Mesothelial cell of epicardium (in vitro differentiated cells): ENCODE measurements around the gene PCSK9. TPM values are rescaled to one million over a fixed set of nuclear protein-coding genes. Genes with fewer than 3 reads are reported as not detected.

Source experiments
- DNase-seq, 2 experiments: peaks; one replicate each; pipeline ENCODE4 v3.0.0; 2021; ENCODE audit warnings: low spot score in 2 of 2; ENCODE audit not compliant: unreplicated experiment in 2 of 2
- H3K27ac Mint-ChIP-seq: 2 replicates; pipeline ENCODE4 v1.8.0; 2021; ENCODE audit warnings: mixed read lengths
- H3K27me3 Mint-ChIP-seq: 2 replicates; pipeline ENCODE4 v1.8.0; 2021; ENCODE audit warnings: low read depth, mixed read lengths
- H3K36me3 Mint-ChIP-seq: 2 replicates; pipeline ENCODE4 v1.8.0; 2021; ENCODE audit warnings: mixed read lengths
- H3K4me1 Mint-ChIP-seq: 2 replicates; pipeline ENCODE4 v1.8.0; 2021; ENCODE audit warnings: mixed read lengths
- H3K4me3 Mint-ChIP-seq: 2 replicates; pipeline ENCODE4 v1.8.0; 2021; ENCODE audit warnings: mild to moderate bottlenecking, moderate library complexity, mixed read lengths
- H3K9me3 Mint-ChIP-seq: 2 replicates; pipeline ENCODE4 v1.8.0; 2021; ENCODE audit warnings: mixed read lengths
- total RNA-seq: library from RNA; stranded (reverse); gene quantifications from 3 replicates; pipeline ENCODE4 v1.2.1, GENCODE V29; 2021
- TF ChIP-seq, protein P1 (sequence below): fragments of 200-600 bp; sonication (generic); IDR thresholded peaks from one replicate; pipeline ENCODE4 v1.5.0; 2021; ENCODE audit warnings: antibody characterized with exemption; ENCODE audit not compliant: unreplicated experiment

The PCSK9 gene
- total RNA-seq, result 1.4 to 1.6 TPM (median 1.6 TPM) in 3 replicates

- TF ChIP-seq, protein P1, sequence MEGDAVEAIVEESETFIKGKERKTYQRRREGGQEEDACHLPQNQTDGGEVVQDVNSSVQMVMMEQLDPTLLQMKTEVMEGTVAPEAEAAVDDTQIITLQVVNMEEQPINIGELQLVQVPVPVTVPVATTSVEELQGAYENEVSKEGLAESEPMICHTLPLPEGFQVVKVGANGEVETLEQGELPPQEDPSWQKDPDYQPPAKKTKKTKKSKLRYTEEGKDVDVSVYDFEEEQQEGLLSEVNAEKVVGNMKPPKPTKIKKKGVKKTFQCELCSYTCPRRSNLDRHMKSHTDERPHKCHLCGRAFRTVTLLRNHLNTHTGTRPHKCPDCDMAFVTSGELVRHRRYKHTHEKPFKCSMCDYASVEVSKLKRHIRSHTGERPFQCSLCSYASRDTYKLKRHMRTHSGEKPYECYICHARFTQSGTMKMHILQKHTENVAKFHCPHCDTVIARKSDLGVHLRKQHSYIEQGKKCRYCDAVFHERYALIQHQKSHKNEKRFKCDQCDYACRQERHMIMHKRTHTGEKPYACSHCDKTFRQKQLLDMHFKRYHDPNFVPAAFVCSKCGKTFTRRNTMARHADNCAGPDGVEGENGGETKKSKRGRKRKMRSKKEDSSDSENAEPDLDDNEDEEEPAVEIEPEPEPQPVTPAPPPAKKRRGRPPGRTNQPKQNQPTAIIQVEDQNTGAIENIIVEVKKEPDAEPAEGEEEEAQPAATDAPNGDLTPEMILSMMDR, result no peak
- peak; percentile 49 to 79 for DNase-seq
- Mint-ChIP-seq H3K27ac (peak within 1 kb of the TSS; percentile 7), H3K36me3 (no peaks in the 10 kb centered on the region), H3K27me3 (peaks cover 84% of the 10 kb centered on the region), H3K4me1 (peaks cover 17% of the 10 kb centered on the region), H3K9me3 (no peaks in the 10 kb centered on the region), H3K4me3 (peak within 1 kb of the TSS; percentile 71)
Observed at GRCh38 chr1:55039342-55040082, at the start of gene PCSK9. TSS of gene PCSK9 (plus strand) at chr1:55039548. CDS start at chr1:55039838, 290 bp downstream.

GRCh38 chr1:54989968-54990810 lies 49.2 kb upstream of the PCSK9 start:
- DNase-seq, result no peak
- Mint-ChIP-seq H3K9me3 (no peaks in the 10 kb centered on the region), H3K27ac (no peak overlapping the region), H3K4me3 (no peak overlapping the region), H3K27me3 (peaks cover 8% of the 10 kb centered on the region), H3K4me1 (peaks cover 4% of the 10 kb centered on the region), H3K36me3 (no peaks in the 10 kb centered on the region)
- TF ChIP-seq, protein P1, result no peak

DNA sequence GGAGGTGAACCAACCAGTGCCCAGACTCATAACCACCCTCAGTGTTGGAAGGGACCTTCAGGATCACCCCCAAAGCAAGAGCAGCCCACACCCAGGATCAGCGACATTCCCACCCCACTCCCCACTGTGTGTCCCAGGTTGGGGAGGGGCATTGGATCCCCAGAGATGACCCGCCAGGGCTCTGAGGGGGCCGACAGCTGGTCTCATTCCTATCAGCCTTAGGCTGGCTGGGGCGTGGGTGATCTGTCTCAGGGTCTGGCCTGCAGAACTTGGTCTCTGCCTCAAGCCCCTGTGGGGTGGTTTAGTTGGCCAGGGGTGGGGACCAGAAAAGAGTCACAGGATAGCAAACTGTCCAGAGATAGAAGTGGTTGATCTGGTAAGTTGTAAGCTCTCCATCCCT lies 48.4 kb upstream of the PCSK9 start:
- TF ChIP-seq, protein P1, result no peak
- H3K27ac Mint-ChIP-seq, result no peak overlapping the region
- H3K4me3 Mint-ChIP-seq, result no peak overlapping the region
- H3K27me3 Mint-ChIP-seq, result peaks cover 16% of the 10 kb centered on the region
- no peaks in the 10 kb centered on the region for H3K36me3 Mint-ChIP-seq
- H3K4me1 Mint-ChIP-seq, result peaks cover 7% of the 10 kb centered on the region
- DNase-seq, result no peak
- no peaks in the 10 kb centered on the region for H3K9me3 Mint-ChIP-seq

DNA sequence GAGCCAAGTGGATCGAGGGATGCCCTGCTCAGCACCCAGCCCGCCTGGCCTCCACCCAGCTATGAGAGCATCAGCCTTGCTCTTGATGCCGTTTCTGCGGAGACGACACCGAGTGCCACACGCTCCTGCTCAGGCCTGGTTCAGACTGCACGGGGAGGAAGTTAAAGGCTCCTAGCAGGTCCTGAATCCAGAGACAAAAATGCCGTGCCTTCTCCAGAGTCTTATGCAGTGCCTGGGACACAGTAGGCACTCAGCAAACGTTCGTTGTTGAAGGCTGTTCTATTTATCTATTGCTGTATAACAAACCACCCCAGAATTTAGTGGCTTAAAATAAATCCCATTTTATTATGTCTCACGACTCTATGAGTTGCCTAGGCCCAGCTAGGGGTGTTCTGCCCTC lies 47.4 kb upstream of the PCSK9 start:
- Mint-ChIP-seq H3K4me1 (peaks cover 14% of the 10 kb centered on the region), H3K4me3 (no peak overlapping the region), H3K9me3 (no peaks in the 10 kb centered on the region), H3K27ac (no peak overlapping the region), H3K36me3 (no peaks in the 10 kb centered on the region), H3K27me3 (peaks cover 26% of the 10 kb centered on the region)
- TF ChIP-seq, protein P1, result no peak
- DNase-seq, result no peak

DNA sequence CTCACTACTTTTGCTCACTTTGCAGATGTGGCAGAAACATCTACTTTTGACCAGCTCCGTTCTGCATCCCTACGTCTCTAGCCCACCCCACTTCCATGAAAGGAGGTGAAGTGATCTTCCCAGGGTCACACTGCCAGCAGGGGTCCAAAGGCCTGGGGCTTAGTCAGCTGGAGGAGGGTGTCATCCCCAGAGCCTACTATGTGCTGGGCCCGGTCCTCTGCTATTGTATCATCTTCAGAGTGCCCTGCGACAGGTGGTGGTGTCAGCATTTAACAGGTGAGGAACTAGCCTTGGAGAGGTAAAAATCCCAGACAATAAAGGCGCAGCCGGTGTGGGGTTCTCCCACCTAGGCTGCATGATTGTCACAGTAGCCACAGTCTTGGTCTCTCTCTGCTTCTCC lies 46.2 kb upstream of the PCSK9 start:
- no peak overlapping the region for H3K27ac Mint-ChIP-seq
- H3K9me3 Mint-ChIP-seq, result no peaks in the 10 kb centered on the region
- H3K4me1 Mint-ChIP-seq, result peaks cover 18% of the 10 kb centered on the region

More for the DNA sequence above, 46.2 kb upstream of the PCSK9 start:
- Mint-ChIP-seq H3K4me3 (no peak overlapping the region), H3K36me3 (no peaks in the 10 kb centered on the region), H3K27me3 (peaks cover 37% of the 10 kb centered on the region)
- TF ChIP-seq, protein P1, result no peak
- no peak for DNase-seq
